Tibial nerve (tissue), 4 donors: ENCODE measurements around the gene PARD6G. TPM values are rescaled to one million over a fixed set of nuclear protein-coding genes. Genes with fewer than 3 reads are reported as not detected.

Experiments
- DNase-seq, 2 donors: peaks; one replicate each; pipeline ENCODE4 v3.0.0-alpha.2; 2019; ENCODE audit warnings: low spot score in 2 of 2
- H3K27ac ChIP-seq, 4 donors: fragments of 200-600 bp; sonication (generic) in 3 of 4; one replicate each; pipeline ENCODE4 v1.5.1; 2017 to 2019; ENCODE audit warnings: mild to moderate bottlenecking in 1 of 4
- H3K27me3 ChIP-seq, 2 donors: fragments of 200-600 bp; sonication (generic) in 1 of 2; one replicate each; pipeline versions ENCODE4 v1.5.1 to v1.6.0; 2017 to 2019
- H3K36me3 ChIP-seq, 3 donors: fragments of 200-600 bp; sonication (generic); one replicate each; pipeline ENCODE4 v1.5.1; 2018 to 2019
- H3K4me1 ChIP-seq, 4 donors: fragments of 200-600 bp; sonication (generic) in 3 of 4; one replicate each; pipeline ENCODE4 v1.5.1; 2017 to 2019
- H3K4me3 ChIP-seq, 4 donors: fragments of 200-600 bp; sonication (generic) in 3 of 4; one replicate each; pipeline ENCODE4 v1.5.1; 2017 to 2019; ENCODE audit warnings: mild to moderate bottlenecking in 1 of 4, moderate library complexity in 1 of 4
- H3K9me3 ChIP-seq, 4 donors: fragments of 200-600 bp; sonication (generic) in 3 of 4; one replicate each; pipeline ENCODE4 v1.5.1; 2017 to 2019
- CTCF ChIP-seq, 5 experiments: fragments of 200-600 bp in 3 of 5; fragments of 450-650 bp in 2 of 5; sonication (generic) in 3 of 5; IDR thresholded peaks; one replicate each; pipeline ENCODE4 v1.5.1; 2016 to 2019; ENCODE audit warnings: antibody characterized with exemption in 5 of 5, mild to moderate bottlenecking in 3 of 5, moderate library complexity in 2 of 5
- EP300 ChIP-seq, 2 donors: sonication (generic); formaldehyde crosslinking; IDR thresholded peaks; one replicate each; pipeline ENCODE4 v1.6.1; 2017; ENCODE audit warnings: antibody characterized with exemption in 2 of 2, mild to moderate bottlenecking in 1 of 2
- POLR2A ChIP-seq, 2 donors: fragments of 450-650 bp; IDR thresholded peaks; one replicate each; pipeline ENCODE4 v1.6.1; 2017; ENCODE audit warnings: antibody characterized with exemption in 2 of 2, mild to moderate bottlenecking in 2 of 2, moderate library complexity in 2 of 2
- whole genome bisulfite sequencing, 2 donors: methylation state at CpG; one replicate each; pipeline ENCODE4 v1.1.5; 2018; 5-methylcytosine and 5-hydroxymethylcytosine counted together
- total RNA-seq, 4 donors: library from RNA; depleted of rRNA; stranded (reverse); fragments of >200 nt; gene quantifications; one replicate each; pipeline ENCODE4 v1.1.0, GENCODE V29; 2016

Gene PARD6G
- total RNA-seq, 4 donors from 2014 or later: 10.2 to 10.7 (median 10.4) TPM

GRCh38 chr18:80254971-80255500, 7.7 kb upstream of the PARD6G start:
- Histone ChIP-seq H3K27me3 (no peaks in the 10 kb centered on the region), H3K9me3 (no peaks in the 10 kb centered on the region), H3K36me3 (no peaks in the 10 kb centered on the region), H3K27ac (no peak overlapping the region), H3K4me1 (no peaks in the 10 kb centered on the region), H3K4me3 (no peak overlapping the region)
- no peak for DNase-seq
- 60 to 70% methylated on average over 6 of the region's 6 CpGs for WGBS, 2 donors
- TF ChIP-seq EP300 (IDR thresholded peaks at IDR 0.05) (no peak), POLR2A (IDR thresholded peaks at IDR 0.05) (no peak), CTCF (IDR thresholded peaks at IDR 0.05) (no peak)

- peaks cover 0 to 4% (median 0%) of the 10 kb centered on the region in 4 donors for H3K4me1 ChIP-seq
Observed at GRCh38 chr18:80253871-80254492, 6.7 kb upstream of the PARD6G start.

GRCh38 chr18:80253236-80253635, 5.9 kb upstream of the PARD6G start:
- H3K4me1 ChIP-seq: peaks cover 0 to 4% (median 0%) of the 10 kb centered on the region in 4 donors
- TF ChIP-seq CTCF (IDR thresholded peaks at IDR 0.05): no peak
- no peak for TF ChIP-seq POLR2A (IDR thresholded peaks at IDR 0.05)
- TF ChIP-seq EP300 (IDR thresholded peaks at IDR 0.05): no peak
- H3K9me3 ChIP-seq: no peaks in the 10 kb centered on the region
- H3K27ac ChIP-seq: no peak overlapping the region
- no peaks in the 10 kb centered on the region for H3K36me3 ChIP-seq
- H3K27me3 ChIP-seq: no peaks in the 10 kb centered on the region
- DNase-seq: no peak
- H3K4me3 ChIP-seq: no peak overlapping the region
- 86 to 91% methylated on average over 7 of the region's 8 CpGs for WGBS, 2 donors

More at GRCh38 chr18:80253871-80254492, 6.7 kb upstream of the PARD6G start:
- WGBS, 2 donors: 67 to 80% methylated on average over 8 of the region's 8 CpGs
- no peak for TF ChIP-seq POLR2A (IDR thresholded peaks at IDR 0.05)
- TF ChIP-seq EP300 (IDR thresholded peaks at IDR 0.05): no peak
- no peak for TF ChIP-seq CTCF (IDR thresholded peaks at IDR 0.05)
- Histone ChIP-seq H3K27me3 (no peaks in the 10 kb centered on the region), H3K27ac (no peak overlapping the region), H3K36me3 (no peaks in the 10 kb centered on the region), H3K4me3 (no peak overlapping the region), H3K9me3 (no peaks in the 10 kb centered on the region)
- no peak for DNase-seq

GRCh38 chr18:80252136-80252535, 4.8 kb upstream of the PARD6G start:
- H3K4me1 ChIP-seq: peaks cover 0 to 7% (median 3%) of the 10 kb centered on the region in 4 donors
- H3K27ac ChIP-seq: peak overlapping the region in 1 of 4 donors; percentile 46
- H3K27me3 ChIP-seq: no peaks in the 10 kb centered on the region
- no peak for DNase-seq
- H3K36me3 ChIP-seq: no peaks in the 10 kb centered on the region
- 73% methylated on average over 6 of the region's 6 CpGs for WGBS, 2 donors
- no peaks in the 10 kb centered on the region for H3K9me3 ChIP-seq
- no peak overlapping the region for H3K4me3 ChIP-seq
- TF ChIP-seq EP300 (IDR thresholded peaks at IDR 0.05) (no peak), CTCF (IDR thresholded peaks at IDR 0.05) (no peak), POLR2A (IDR thresholded peaks at IDR 0.05) (no peak)

GRCh38 chr18:80251700-80252099, 4.4 kb upstream of the PARD6G start:
- Histone ChIP-seq H3K36me3 (no peaks in the 10 kb centered on the region), H3K4me3 (no peak overlapping the region), H3K9me3 (no peaks in the 10 kb centered on the region), H3K27ac (peak overlapping the region in 1 of 4 donors; percentile 8), H3K4me1 (peaks cover 0 to 9% (median 3%) of the 10 kb centered on the region in 4 donors), H3K27me3 (no peaks in the 10 kb centered on the region)
- TF ChIP-seq POLR2A (IDR thresholded peaks at IDR 0.05) (no peak), CTCF (IDR thresholded peaks at IDR 0.05) (no peak), EP300 (IDR thresholded peaks at IDR 0.05) (no peak)
- 83% methylated on average over 5 of the region's 5 CpGs for WGBS, 2 donors
- no peak for DNase-seq
